NOMO-1 treated with dmso at 0.1 percent for 144 hours (cell line): ENCODE results near the gene PIGM.

Experiments used
- DNase-seq: peaks from one replicate; lab custom pipeline; 2025; ENCODE audit not compliant: unreplicated experiment; lab: John Stamatoyannopoulos, UW

Gene PIGM

GRCh38 chr1:160022330-160023310 is 9.2 kb downstream of the PIGM start:
- no peak for DNase-seq

DNA sequence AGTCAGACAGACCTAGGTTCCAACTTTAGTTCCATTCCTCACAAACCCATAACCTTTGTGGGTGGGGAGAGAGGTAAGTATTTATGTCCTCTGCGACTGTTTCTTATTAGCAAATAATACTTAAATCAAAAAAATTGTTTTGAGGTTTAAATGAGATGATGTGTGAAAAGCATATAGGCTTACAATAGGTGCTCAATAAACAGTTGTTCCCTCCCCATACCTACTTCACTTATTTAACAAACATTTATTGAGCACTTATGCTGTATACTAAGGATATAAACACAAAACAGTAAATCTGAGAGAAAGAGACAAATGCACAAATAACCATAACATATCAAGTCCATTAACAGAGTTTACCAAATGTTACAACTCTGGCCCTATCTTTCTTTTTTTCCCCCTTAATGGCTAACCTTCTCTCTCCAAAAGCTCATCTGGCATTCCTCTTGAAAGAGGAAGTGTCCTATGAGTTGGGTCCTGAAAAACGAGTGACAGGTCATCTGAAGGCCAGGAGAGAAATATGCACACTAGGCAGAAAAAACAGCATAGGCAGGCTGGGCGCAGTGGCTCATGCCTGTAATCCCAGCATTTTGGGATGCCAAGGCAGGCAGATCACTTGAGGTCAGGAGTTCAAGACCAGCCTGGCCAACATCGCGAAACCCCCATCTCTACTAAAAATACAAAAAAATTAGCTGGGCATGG is 10.3 kb downstream of the PIGM start:
- no peak for DNase-seq

DNA sequence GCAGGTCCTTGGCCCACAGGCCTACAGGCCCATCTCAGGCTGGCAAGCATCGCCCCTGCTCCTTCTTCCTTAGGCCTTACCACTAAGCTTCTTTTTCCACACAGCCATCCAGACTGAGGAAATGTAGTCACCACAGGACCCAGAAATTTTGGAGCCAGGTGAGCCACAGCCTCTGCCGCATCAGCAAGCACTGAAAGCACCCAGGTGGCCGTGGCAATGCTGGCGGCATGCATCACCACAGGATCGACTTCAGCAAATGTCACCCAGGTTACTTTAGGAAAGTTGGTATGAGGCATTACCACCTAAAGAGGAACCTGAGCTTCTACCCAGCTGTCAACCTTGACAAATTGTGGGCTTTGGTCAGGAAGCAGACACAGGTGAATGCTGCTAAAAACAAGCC is 11.6 kb downstream of the PIGM start:
- DNase-seq = no peak

DNA sequence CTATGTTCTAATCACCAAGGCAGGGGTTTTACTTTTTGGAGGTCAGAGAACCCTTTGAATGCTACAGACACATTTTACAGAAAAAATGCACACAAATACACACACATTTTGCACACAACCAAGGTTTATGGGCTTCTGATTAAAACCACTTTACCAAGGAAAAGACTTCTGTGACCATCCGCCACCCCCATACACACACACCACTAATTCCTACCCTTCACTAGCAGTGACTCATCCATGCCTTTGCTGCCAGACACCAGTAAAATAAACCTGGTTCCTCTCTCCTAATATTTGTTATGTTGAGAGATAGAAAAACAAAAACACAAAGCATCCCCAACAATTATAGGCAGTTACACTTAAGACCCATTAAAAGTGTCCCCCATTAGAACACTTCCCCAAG is 12.9 kb downstream of the PIGM start:
- DNase-seq = no peak

DNA sequence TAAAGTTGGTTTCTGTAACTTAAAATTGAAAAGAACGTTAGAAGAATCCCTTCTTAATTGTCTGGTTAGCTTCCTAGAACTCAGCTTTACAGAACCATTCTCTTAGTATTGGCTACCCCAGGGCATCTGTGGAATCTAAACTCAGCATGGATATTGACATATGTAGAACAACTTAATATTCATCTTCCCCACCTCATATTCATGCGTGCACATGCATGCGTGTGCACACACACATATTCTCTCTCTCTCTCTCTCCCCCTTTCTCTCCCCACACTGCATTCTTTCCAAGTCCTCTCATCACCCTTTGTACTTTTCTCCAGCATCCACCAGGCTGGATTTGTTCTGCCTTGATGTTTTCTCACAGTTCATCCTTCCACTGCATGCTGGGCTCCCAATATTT is 13.4 kb downstream of the PIGM start:
- DNase-seq = no peak

- no peak for DNase-seq
These were observed 14.2 kb downstream of the PIGM start for GRCh38 chr1:160017592-160017991.

GRCh38 chr1:160011781-160012180 is 20.0 kb downstream of the PIGM start:
- DNase-seq = no peak

DNA sequence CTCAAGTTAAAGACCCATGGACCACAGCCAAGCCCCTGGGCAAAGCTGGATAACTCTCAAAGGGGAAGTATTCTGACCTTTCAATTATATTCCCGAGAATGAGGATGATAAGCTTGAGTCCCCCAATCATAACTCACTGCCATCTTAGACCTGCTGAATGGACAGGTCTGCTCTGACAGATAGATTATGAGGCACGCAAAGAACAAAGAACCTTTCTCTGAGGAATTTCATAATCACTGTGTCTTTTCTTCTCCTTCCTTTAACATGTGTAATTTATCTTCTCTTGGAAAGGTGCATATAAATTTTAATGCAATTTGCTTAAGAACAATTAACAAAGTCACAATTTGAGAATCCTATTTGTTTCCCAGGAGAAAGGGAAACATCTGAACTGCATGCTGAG is 22.0 kb downstream of the PIGM start:
- DNase-seq = no peak

GRCh38 chr1:160009081-160009480 is 22.7 kb downstream of the PIGM start:
- DNase-seq = no peak

GRCh38 chr1:160007577-160008200 is 24.1 kb downstream of the PIGM start:
- no peak for DNase-seq

DNA sequence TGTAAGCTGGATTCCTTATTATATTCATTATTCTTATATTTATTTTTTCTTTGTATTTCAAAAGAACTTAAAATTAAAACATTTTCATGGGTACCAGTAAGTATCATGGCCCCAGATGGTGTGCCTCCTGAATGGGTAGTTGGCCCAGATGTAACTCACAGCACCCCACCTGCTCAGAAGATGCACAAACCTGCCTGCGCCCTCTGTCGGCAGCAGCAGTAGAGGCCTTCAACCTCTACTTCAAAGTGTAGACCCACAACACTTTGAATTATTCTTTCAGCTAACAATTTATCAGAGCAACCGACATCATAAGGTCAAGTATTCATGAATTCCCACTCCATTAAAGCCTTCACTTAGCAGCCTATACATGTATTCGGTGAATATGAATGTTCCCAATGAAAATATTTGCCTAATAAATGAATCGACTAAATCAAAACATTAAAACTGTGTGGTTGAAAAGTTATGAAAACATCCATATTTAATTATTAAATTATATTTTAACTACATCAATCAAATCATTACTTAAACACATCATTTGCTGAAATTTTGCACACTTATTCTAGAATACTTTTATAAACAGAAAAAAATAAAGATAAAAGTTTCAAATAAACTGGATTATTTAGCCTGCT is 25.4 kb downstream of the PIGM start:
- DNase-seq = no peak

DNA sequence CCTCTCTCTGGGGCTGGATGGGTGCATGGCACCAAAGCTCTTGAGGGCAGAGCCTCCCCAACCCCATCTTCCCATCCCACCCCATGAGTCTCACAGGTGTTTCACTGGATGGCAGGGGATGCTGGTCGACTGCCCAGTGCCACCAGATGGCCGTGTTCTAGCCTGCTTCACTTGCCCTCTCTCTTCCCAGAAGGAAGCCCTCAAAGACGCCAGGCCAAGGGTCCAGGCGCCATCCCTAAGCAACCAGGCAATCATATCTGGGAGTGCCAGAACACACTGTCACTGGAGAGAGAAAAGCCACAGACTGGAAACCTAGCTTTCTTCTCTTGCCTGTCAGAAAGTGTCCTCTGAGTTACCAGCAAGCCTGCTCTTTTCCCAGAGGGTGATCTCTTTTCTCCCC is 26.7 kb downstream of the PIGM start:
- DNase-seq = no peak

GRCh38 chr1:160004425-160004824 is 27.4 kb downstream of the PIGM start:
- no peak for DNase-seq

GRCh38 chr1:160004001-160004400 is 27.8 kb downstream of the PIGM start:
- no peak for DNase-seq

GRCh38 chr1:160001440-160001839 is 30.4 kb downstream of the PIGM start:
- DNase-seq = no peak

GRCh38 chr1:159999204-159999603 is 32.6 kb downstream of the PIGM start:
- no peak for DNase-seq

DNA sequence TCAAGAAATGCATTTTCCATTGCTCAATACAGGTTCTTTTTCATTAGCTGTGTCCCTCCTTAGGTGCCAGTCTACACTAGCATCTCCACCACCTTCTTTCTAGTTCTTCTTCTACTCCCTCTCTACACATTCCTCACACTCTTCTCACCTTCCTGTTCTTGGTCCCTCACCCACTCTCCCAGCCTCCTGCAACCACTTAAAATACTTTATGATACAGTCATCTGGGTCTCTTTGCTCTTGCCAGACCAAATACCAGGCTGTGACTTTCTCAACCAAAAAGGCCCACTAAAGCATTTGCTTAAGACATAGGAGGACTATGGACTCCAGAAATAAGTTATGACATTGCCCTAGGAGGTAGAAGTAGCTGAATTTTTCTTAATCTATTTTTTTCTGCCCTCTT is 35.1 kb downstream of the PIGM start:
- DNase-seq = no peak

DNA sequence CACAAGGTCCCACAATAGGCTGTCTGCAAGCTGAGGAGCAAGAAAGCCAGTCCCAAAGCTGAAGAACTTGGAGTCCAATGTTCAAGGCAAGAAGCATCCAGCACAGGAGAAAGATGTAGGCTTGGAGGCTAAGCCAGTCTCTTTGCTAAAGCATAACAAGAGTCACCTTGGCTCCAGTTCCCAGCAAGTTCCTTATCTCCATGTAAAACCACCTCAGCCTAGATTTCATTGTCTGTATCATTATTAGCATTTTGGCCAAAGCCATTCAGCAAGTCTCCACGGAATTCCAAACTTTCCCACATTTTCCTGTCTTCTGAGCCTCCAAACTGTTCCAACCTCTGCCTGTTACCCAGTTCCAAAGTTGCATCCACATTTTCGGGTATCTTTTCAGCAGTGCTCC is 36.9 kb downstream of the PIGM start:
- DNase-seq = no peak

DNA sequence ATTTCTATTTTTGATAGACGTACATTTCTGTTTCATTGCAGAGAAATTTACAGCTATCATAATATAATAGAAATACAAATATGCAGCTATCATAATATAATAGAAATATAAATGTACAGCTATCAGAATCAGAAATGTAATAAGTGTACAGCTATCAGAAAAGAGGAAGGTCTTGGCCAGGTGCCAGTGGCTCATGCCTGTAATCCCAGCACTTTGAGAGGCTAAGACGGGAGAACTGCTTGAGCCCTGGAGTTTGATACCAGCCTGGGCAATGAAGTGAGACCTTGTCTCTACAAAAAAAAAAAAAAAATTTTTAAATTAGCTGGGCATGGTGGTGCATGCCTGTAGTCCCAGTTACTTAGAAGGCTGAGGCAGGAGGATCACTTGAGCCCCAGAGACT is 37.9 kb downstream of the PIGM start:
- no peak for DNase-seq

DNA sequence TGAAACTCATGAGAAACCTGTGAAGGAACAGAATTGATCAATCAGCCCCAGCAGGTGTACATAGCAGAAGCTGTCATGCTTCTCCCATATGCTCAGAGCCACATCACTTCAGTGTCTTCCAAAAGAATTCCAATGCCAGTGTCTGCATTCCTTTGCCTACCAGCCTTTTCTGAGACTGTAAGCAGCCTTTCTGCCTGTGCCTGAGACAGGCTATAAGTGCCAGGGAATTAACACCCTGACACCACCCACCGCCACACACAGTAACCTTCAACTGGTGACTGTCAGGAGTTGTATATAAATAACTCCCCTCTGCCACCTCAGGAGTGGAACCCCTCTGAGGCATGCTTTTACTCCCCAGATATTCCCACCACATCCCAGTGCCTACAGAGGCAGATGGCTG is 39.6 kb downstream of the PIGM start:
- no peak for DNase-seq

DNA sequence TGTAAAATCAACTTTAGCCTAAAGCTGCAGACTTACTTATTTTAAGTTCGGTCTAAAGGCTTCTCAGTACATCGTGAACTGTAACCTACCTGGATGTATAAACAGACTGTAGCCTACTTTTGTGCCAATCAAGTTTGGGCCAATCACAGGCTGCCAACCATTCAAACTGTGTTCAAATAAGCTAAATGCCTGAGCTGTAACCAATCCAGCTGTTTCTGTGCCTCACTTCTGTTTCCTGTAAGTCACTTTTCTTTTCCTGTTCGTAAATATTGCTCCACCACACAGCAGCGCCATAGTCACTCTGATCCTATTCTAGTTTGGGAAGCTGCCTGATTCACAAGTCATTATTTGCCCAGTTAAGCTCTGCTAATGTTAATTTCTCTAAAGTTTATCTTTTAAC is 40.3 kb downstream of the PIGM start:
- DNase-seq = peak; percentile 66
